ENCODE data around the gene USF3.

Gene USF3

GRCh38 chr3:113719294-113719693, 22.9 kb upstream of the USF3 start:
- DNase-seq (ENCODE audit: low read depth) = no peak
- H3K4me3 ChIP-seq (ENCODE audit: low read length) = no peak overlapping the region
- no peak for TF ChIP-seq CTCF (conservative IDR thresholded peaks at IDR 0.05; ENCODE audit: low read depth, low read length)

- no peak overlapping the region for H3K4me3 ChIP-seq (ENCODE audit: low read length)
- no peak for TF ChIP-seq CTCF (conservative IDR thresholded peaks at IDR 0.05; ENCODE audit: low read depth, low read length)
- DNase-seq (ENCODE audit: low read depth) = no peak
Observed at GRCh38 chr3:113717818-113718217, 21.4 kb upstream of the USF3 start.

GRCh38 chr3:113717308-113717707, 20.9 kb upstream of the USF3 start:
- no peak for DNase-seq (ENCODE audit: low read depth)
- no peak for TF ChIP-seq CTCF (conservative IDR thresholded peaks at IDR 0.05; ENCODE audit: low read depth, low read length)
- no peak overlapping the region for H3K4me3 ChIP-seq (ENCODE audit: low read length)

GRCh38 chr3:113714702-113715101, 18.3 kb upstream of the USF3 start:
- H3K4me3 ChIP-seq (ENCODE audit: low read length) = no peak overlapping the region
- no peak for TF ChIP-seq CTCF (conservative IDR thresholded peaks at IDR 0.05; ENCODE audit: low read depth, low read length)
- DNase-seq (ENCODE audit: low read depth) = no peak

GRCh38 chr3:113712129-113712528, 15.7 kb upstream of the USF3 start:
- TF ChIP-seq CTCF (conservative IDR thresholded peaks at IDR 0.05; ENCODE audit: low read depth, low read length) = no peak
- no peak for DNase-seq (ENCODE audit: low read depth)
- H3K4me3 ChIP-seq (ENCODE audit: low read length) = no peak overlapping the region

GRCh38 chr3:113707835-113708234, 11.4 kb upstream of the USF3 start:
- TF ChIP-seq CTCF (conservative IDR thresholded peaks at IDR 0.05; ENCODE audit: low read depth, low read length) = no peak
- no peak for DNase-seq (ENCODE audit: low read depth)
- no peak overlapping the region for H3K4me3 ChIP-seq (ENCODE audit: low read length)

GRCh38 chr3:113698956-113699355, 2.5 kb upstream of the USF3 start:
- no peak for DNase-seq (ENCODE audit: low read depth)
- peak overlapping the region; percentile 33 for H3K4me3 ChIP-seq (ENCODE audit: low read length)
- no peak for TF ChIP-seq CTCF (conservative IDR thresholded peaks at IDR 0.05; ENCODE audit: low read depth, low read length)
